HEK293 (cell line): ENCODE measurements around the gene RRAS.

Experiments
- CTCF ChIA-PET: fragments of 350-600 bp; formaldehyde crosslinking; extraction: SDS; loops from one replicate; lab custom pipeline; 2021; ENCODE audit warnings: antibody characterized with exemption; lab: Yijun Ruan, JAX
- POLR2A ChIA-PET: fragments of 300-600 bp; formaldehyde crosslinking; extraction: SDS; loops from one replicate; lab custom pipeline; 2020; ENCODE audit warnings: antibody characterized with exemption, inconsistent platforms; lab: Yijun Ruan, JAX
- H3K27ac ChIP-seq: fragments of 200-500 bp; sonication (Bioruptor generic); 2 replicates; pipeline ENCODE4 v1.5.1; 2014; ENCODE audit warnings: low read depth, low read length, control low read depth, inconsistent platforms; ENCODE audit errors: extremely low read depth
- H3K36me3 ChIP-seq, 2 experiments: fragments of 200-500 bp in 1 of 2; sonication (Bioruptor generic) in 1 of 2; 1 replicate in 1 of 2; 2 replicates in 1 of 2; pipeline ENCODE4 v1.5.1; 2014 to 2017; ENCODE audit warnings: inconsistent platforms in 2 of 2, low read length in 2 of 2; ENCODE audit not compliant: control insufficient read depth in 2 of 2, insufficient read depth in 1 of 2
- H3K4me1 ChIP-seq: fragments of 200-500 bp; sonication (Bioruptor generic); 2 replicates; pipeline ENCODE4 v1.5.1; 2014; ENCODE audit warnings: mild to moderate bottlenecking, low read length, inconsistent platforms; ENCODE audit not compliant: control insufficient read depth, insufficient read depth
- H3K4me3 ChIP-seq: 2 replicates; pipeline ENCODE4 v1.5.1; 2011; ENCODE audit warnings: low read depth, mild to moderate bottlenecking, control low read depth, low read length, moderate library complexity
- H3K9me3 ChIP-seq: fragments of 200-500 bp; sonication (Bioruptor generic); 2 replicates; pipeline ENCODE4 v1.5.1; 2014; ENCODE audit warnings: low read depth, low read length, inconsistent platforms; ENCODE audit not compliant: control insufficient read depth, insufficient read depth
- ATF2 ChIP-seq: fragments of 450-650 bp; formaldehyde crosslinking; IDR thresholded peaks from 2 replicates; pipeline ENCODE4 v1.5.1; 2016; ENCODE audit warnings: missing biosample characterization, missing genetic modification characterization, low read depth
- KLF10 ChIP-seq: fragments of 450-650 bp; IDR thresholded peaks from 2 replicates; pipeline ENCODE4 v1.5.1; 2018; ENCODE audit warnings: missing biosample characterization, mild to moderate bottlenecking, missing genetic modification characterization
- PRDM1 ChIP-seq: fragments of 450-650 bp; formaldehyde crosslinking; IDR thresholded peaks from 2 replicates; pipeline ENCODE4; 2016; ENCODE audit warnings: missing biosample characterization, missing genetic modification characterization
- PRDM10 ChIP-seq: fragments of 450-650 bp; formaldehyde crosslinking; IDR thresholded peaks from 2 replicates; pipeline ENCODE4 v1.5.1; 2016; ENCODE audit warnings: missing biosample characterization, missing genetic modification characterization
- SP3 ChIP-seq: fragments of 450-650 bp; formaldehyde crosslinking; IDR thresholded peaks from 2 replicates; pipeline ENCODE4 v1.5.1; 2016; ENCODE audit warnings: missing biosample characterization, missing genetic modification characterization
- ZBTB20 ChIP-seq: fragments of 450-650 bp; formaldehyde crosslinking; IDR thresholded peaks from 2 replicates; pipeline ENCODE4 v1.5.1; 2016; ENCODE audit warnings: missing biosample characterization, missing genetic modification characterization
- ZIC2 ChIP-seq: fragments of 450-650 bp; formaldehyde crosslinking; IDR thresholded peaks from 2 replicates; pipeline ENCODE4 v1.5.1; 2016; ENCODE audit warnings: missing biosample characterization, missing genetic modification characterization
- ZNF146 ChIP-seq: fragments of 450-650 bp; formaldehyde crosslinking; IDR thresholded peaks from 2 replicates; pipeline ENCODE4 v1.5.1; 2016; ENCODE audit warnings: missing biosample characterization, missing genetic modification characterization
- ZNF311 ChIP-seq: fragments of 450-650 bp; formaldehyde crosslinking; IDR thresholded peaks from 2 replicates; pipeline ENCODE4 v1.5.1; 2017; ENCODE audit warnings: missing biosample characterization, missing genetic modification characterization, borderline replicate concordance
- ZNF335 ChIP-seq: fragments of 450-650 bp; formaldehyde crosslinking; conservative IDR thresholded peaks from 2 replicates; pipeline ENCODE4 v1.5.1; 2016; ENCODE audit warnings: missing biosample characterization, missing genetic modification characterization
- ZNF398 ChIP-seq: fragments of 450-650 bp; formaldehyde crosslinking; IDR thresholded peaks from 2 replicates; pipeline ENCODE4 v1.5.1; 2017; ENCODE audit warnings: missing biosample characterization, missing genetic modification characterization
- ZNF449 ChIP-seq: fragments of 450-650 bp; formaldehyde crosslinking; IDR thresholded peaks from 2 replicates; pipeline ENCODE4 v1.5.1; 2017; ENCODE audit warnings: missing biosample characterization, mild to moderate bottlenecking, missing genetic modification characterization, moderate library complexity
- ZNF473 ChIP-seq: fragments of 450-650 bp; formaldehyde crosslinking; IDR thresholded peaks from 2 replicates; pipeline ENCODE4 v1.5.1; 2017; ENCODE audit warnings: missing biosample characterization, missing genetic modification characterization
- ZNF513 ChIP-seq: fragments of 450-650 bp; IDR thresholded peaks from 2 replicates; pipeline ENCODE4 v1.5.1; 2018; ENCODE audit warnings: missing biosample characterization, missing genetic modification characterization
- ZNF560 ChIP-seq: fragments of 450-650 bp; formaldehyde crosslinking; IDR thresholded peaks from 2 replicates; pipeline ENCODE4 v1.5.1; 2017; ENCODE audit warnings: missing biosample characterization, missing genetic modification characterization, borderline replicate concordance
- ZNF571 ChIP-seq: fragments of 450-650 bp; formaldehyde crosslinking; IDR thresholded peaks from 2 replicates; pipeline ENCODE4 v1.5.0; 2017; ENCODE audit warnings: missing biosample characterization, missing genetic modification characterization
- ZNF580 ChIP-seq: fragments of 450-650 bp; formaldehyde crosslinking; IDR thresholded peaks from 2 replicates; pipeline ENCODE4 v1.5.1; 2016; ENCODE audit warnings: missing biosample characterization, missing genetic modification characterization
- ZNF600 ChIP-seq: fragments of 450-650 bp; formaldehyde crosslinking; IDR thresholded peaks from 2 replicates; pipeline ENCODE4 v1.5.1; 2016; ENCODE audit warnings: missing biosample characterization, missing genetic modification characterization
- ZNF792 ChIP-seq: fragments of 450-650 bp; formaldehyde crosslinking; IDR thresholded peaks from 2 replicates; pipeline ENCODE4 v1.5.1; 2016; ENCODE audit warnings: missing biosample characterization, missing genetic modification characterization
- ZNF830 ChIP-seq: fragments of 450-650 bp; IDR thresholded peaks from 2 replicates; pipeline ENCODE4 v1.5.0; 2018; ENCODE audit warnings: missing biosample characterization, missing genetic modification characterization, low read depth, mild to moderate bottlenecking, moderate library complexity
- ZSCAN4 ChIP-seq: fragments of 450-650 bp; formaldehyde crosslinking; IDR thresholded peaks from 2 replicates; pipeline ENCODE4 v1.5.1; 2017; ENCODE audit warnings: missing biosample characterization, missing genetic modification characterization

The RRAS gene

GRCh38 chr19:49593233-49594113 is 46.5 kb downstream of the RRAS start (continued):
- TF ChIP-seq ZNF830 (tag by site-specific recombination) = no peak
- peak; percentile 98 for TF ChIP-seq SP3 (tag by site-specific recombination)
- TF ChIP-seq ZNF560 (tag by site-specific recombination) = no peak

- Histone ChIP-seq H3K4me1 (peaks cover 7% of the 10 kb centered on the region), H3K36me3 (peaks cover 19 to 35% of the 10 kb centered on the region in 2 experiments), H3K4me3 (peak overlapping the region; percentile 82), H3K9me3 (no peaks in the 10 kb centered on the region), H3K27ac (peak overlapping the region; percentile 98)
- ChIA-PET POLR2A (interaction anchor here (0.7 to 7.1 kb wide), 18 partner anchors 12 to 277 kb away, joined by 3 to 124 read pairs (median 4); partner anchors contain the start of genes FUZ, NOSIP, PIH1D1 and PRRG2), CTCF (interaction anchor here (0.6 to 1.2 kb wide), 9 partner anchors 20 to 1104 kb away, joined by 3 to 5 read pairs (median 4); no protein-coding TSS in a partner anchor)
- no peak for TF ChIP-seq ZNF792 (tag by site-specific recombination)
- 0 out of 2 replicates have a peak, but pooled peaks have one; percentile 25 for TF ChIP-seq ZNF398
- TF ChIP-seq ZNF449 (tag by site-specific recombination) = no peak
- TF ChIP-seq KLF10 (tag by site-specific recombination) = no peak
- TF ChIP-seq ZNF571 (tag by site-specific recombination) = no peak
- TF ChIP-seq ZNF335 = peak; percentile 74; the same call in 1 of the 2 replicates
- no peak for TF ChIP-seq ZNF513 (tag by site-specific recombination)
- TF ChIP-seq ZNF600 (tag by site-specific recombination) = peak; percentile 79
- TF ChIP-seq ZNF473 = no peak
- TF ChIP-seq ZBTB20 = 0 out of 2 replicates have a peak, but pooled peaks have one; percentile 14
- TF ChIP-seq PRDM1 (tag by site-specific recombination) = peak; percentile 36; the same call in 1 of the 2 replicates
- TF ChIP-seq ZNF146 (tag by site-specific recombination) = no peak
- 0 out of 2 replicates have a peak, but pooled peaks have one; percentile 5 for TF ChIP-seq ZIC2
- no peak for TF ChIP-seq ATF2 (tag by site-specific recombination)
- no peak for TF ChIP-seq ZSCAN4 (tag by site-specific recombination)
- no peak for TF ChIP-seq ZNF311 (tag by site-specific recombination)
- no peak for TF ChIP-seq ZNF580 (tag by site-specific recombination)
- no peak for TF ChIP-seq PRDM10 (tag by site-specific recombination)
Measured at GRCh38 chr19:49592486-49593232, 47.3 kb downstream of the RRAS start.
